Renal pelvis (tissue), 4 donors: ENCODE results near the gene MYPOP. TPM values are rescaled to one million over a fixed set of nuclear protein-coding genes. Genes with fewer than 3 reads are reported as not detected.

Experiments used
- DNase-seq: peaks from one replicate; pipeline ENCODE4 v3.0.0-alpha.2; 2013
- polyA plus RNA-seq, 3 donors: library from polyadenylated mRNA; unstranded; fragments of 120-200 nt; gene quantifications; one replicate each; pipeline ENCODE4 v1.2.1, GENCODE V29; 2013; ENCODE audit not compliant: insufficient read length in 3 of 3

MYPOP gene
- polyA plus RNA-seq, 3 donors, result 4.9 to 6.5 (median 5.7) TPM

- DNase-seq, result no peak
Measured at GRCh38 chr19:45866400-45867176, 35.8 kb downstream of the MYPOP start.

GRCh38 chr19:45865269-45865948, 37.0 kb downstream of the MYPOP start:
- no peak for DNase-seq

- DNase-seq, result no peak
Measured at GRCh38 chr19:45864629-45865082, 37.8 kb downstream of the MYPOP start.

GRCh38 chr19:45863840-45864628, 38.4 kb downstream of the MYPOP start, which contains the start of gene FOXA3:
FOXA3 (plus strand) TSS chr19:45864326; CDS start chr19:45864457, 131 bp downstream.
- DNase-seq, result no peak

- DNase-seq, result no peak
Measured at GRCh38 chr19:45863335-45863839, 39.0 kb downstream of the MYPOP start.

GRCh38 chr19:45862564-45863334, 39.7 kb downstream of the MYPOP start, which contains the start of gene SYMPK:
SYMPK (minus strand) TSS chr19:45863147; CDS start chr19:45854495, 8,652 bp downstream.
- DNase-seq, result peak; percentile 99

GRCh38 chr19:45862271-45862563, 40.2 kb downstream of the MYPOP start:
- no peak for DNase-seq

GRCh38 chr19:45860359-45861259, 41.8 kb downstream of the MYPOP start:
- no peak for DNase-seq

- no peak for DNase-seq
Measured at GRCh38 chr19:45854167-45854778, 48.1 kb downstream of the MYPOP start.

- no peak for DNase-seq
Measured at GRCh38 chr19:45852983-45853382, 49.4 kb downstream of the MYPOP start.

GRCh38 chr19:45852145-45852750, 50.2 kb downstream of the MYPOP start:
- DNase-seq, result no peak

- DNase-seq, result no peak
Measured at GRCh38 chr19:45848922-45849321, 53.5 kb downstream of the MYPOP start.

GRCh38 chr19:45847663-45848062, 54.8 kb downstream of the MYPOP start:
- DNase-seq, result no peak

GRCh38 chr19:45842198-45842597, 60.2 kb downstream of the MYPOP start:
- no peak for DNase-seq

Other genes starting within 250 kb of the MYPOP start
- under 1 TPM; 0.48 to 0.81 (median 0.52) TPM for gene GIPR, start 234.4 kb downstream of the MYPOP start, polyA plus RNA-seq
- gene SNRPD2, start 210.7 kb downstream of the MYPOP start, polyA plus RNA-seq, result 100 to 1,000 TPM; 296 to 376 (median 352) TPM
- gene QPCTL, start 209.9 kb downstream of the MYPOP start, polyA plus RNA-seq, result 10 to 100 TPM in 2 of 3 donors, 1 to 10 TPM in 1; 9.4 to 10.7 (median 10.1) TPM
- 10 to 100 TPM; 17.1 to 24.0 (median 18.6) TPM for gene FBXO46, start 171.7 kb downstream of the MYPOP start, polyA plus RNA-seq
- not detected for gene MEIOSIN, start 169.2 kb downstream of the MYPOP start, polyA plus RNA-seq
- 10 to 100 TPM; 22.7 to 33.5 (median 31.4) TPM for gene SIX5, start 133.4 kb downstream of the MYPOP start, polyA plus RNA-seq
- 10 to 100 TPM; 48.6 to 70.8 (median 64.3) TPM for gene DMPK, start 120.1 kb downstream of the MYPOP start, polyA plus RNA-seq
- gene DMWD, start 109.8 kb downstream of the MYPOP start, polyA plus RNA-seq, result 10 to 100 TPM; 36.1 to 47.1 (median 41.3) TPM
- not detected for gene RSPH6A, start 87.3 kb downstream of the MYPOP start, polyA plus RNA-seq
- 10 to 100 TPM; 60.4 to 72.1 (median 66.5) TPM for gene SYMPK, start 39.5 kb downstream of the MYPOP start, polyA plus RNA-seq
- under 1 TPM; 0.15 to 0.26 (median 0.21) TPM for gene FOXA3, start 38.3 kb downstream of the MYPOP start, polyA plus RNA-seq
- gene IRF2BP1, start 16.5 kb downstream of the MYPOP start, polyA plus RNA-seq, result 10 to 100 TPM; 20.3 to 32.8 (median 27.2) TPM
- gene NANOS2, start 12.2 kb upstream of the MYPOP start, polyA plus RNA-seq, result not detected
- 1 to 10 TPM; 3.6 to 5.3 (median 4.4) TPM for gene NOVA2, start 71.3 kb upstream of the MYPOP start, polyA plus RNA-seq
- gene CCDC61, start 92.9 kb upstream of the MYPOP start, polyA plus RNA-seq, result 10 to 100 TPM; 13.8 to 14.8 (median 14.1) TPM
- gene PGLYRP1, start 120.4 kb upstream of the MYPOP start, polyA plus RNA-seq, result 1 to 10 TPM in 1 of 3 donors, under 1 TPM in 2; 0.78 to 1.1 (median 0.84) TPM
- 1 to 10 TPM in 1 of 3 donors, under 1 TPM in 2; 0.28 to 1.3 (median 0.97) TPM for gene IGFL4, start 138.4 kb upstream of the MYPOP start, polyA plus RNA-seq
- gene IGFL3, start 222.1 kb upstream of the MYPOP start, polyA plus RNA-seq, result not detected
- gene IGFL2, start 245.6 kb upstream of the MYPOP start, polyA plus RNA-seq, result under 1 TPM in 2 of 3 donors, not detected in 1; 0.12 to 0.18 TPM